ENCODE measurements around the gene TC2N.
A peak's percentile ranks its signal among the peaks of the same experiment; 100 is the strongest.
"Not testable (repeated sequence)": the region's sequence is repeated elsewhere in the genome, so short reads cannot be mapped to it uniquely, and the experiment has no call there.

Gene TC2N

DNA sequence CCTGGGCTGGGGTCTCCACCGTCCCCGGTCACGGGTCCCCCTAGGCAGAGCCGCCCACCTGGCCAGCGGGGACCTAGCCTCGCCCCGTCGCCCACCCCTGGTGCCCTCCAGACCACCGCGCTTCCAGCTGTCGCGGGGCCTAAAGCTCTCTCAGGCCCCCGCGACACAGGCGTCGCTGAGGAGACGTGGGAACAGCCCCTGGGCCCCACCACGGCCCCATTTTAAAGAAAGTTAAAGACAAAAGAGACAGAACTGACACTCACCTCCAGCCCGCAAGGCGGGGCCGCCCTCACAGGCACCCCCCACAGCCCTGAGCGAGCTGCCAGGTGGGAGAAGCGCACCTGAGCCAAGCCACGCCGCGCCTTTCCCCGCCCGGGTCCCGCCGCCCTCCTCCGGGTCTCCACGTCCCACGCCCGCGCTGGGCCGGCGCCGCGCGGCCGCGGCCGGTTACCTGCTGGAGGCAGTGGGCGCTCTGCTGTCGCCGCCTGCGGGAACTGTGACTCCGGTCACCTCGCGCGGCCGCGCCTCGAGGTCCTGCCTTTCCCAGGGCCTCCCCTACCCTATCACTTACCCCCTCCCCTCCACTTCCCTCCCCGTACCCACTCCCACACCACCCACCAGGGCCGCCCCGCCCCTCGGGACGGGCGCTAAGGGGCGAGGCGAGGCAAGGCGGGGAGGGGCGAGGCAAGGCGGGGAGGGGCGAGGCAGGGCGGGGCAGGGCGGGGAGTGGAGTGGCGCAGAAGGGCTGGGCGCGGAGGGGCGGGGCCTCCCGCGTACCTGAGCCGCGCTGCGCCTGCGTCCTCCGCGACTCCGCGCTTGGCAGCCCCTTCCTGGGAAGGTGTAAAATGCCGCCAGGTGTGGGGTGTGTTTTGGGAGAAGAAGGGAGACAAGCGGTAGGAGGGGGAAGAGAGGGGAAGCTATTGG is 31.2 kb downstream of the TC2N start:
- ATAC-seq (peak; percentile 95), DNase-seq (ENCODE audit: low spot score in 2 of 2) (peak; percentile 78 to 93)
- peak overlapping the region; percentile 84 for H3K4me3 Mint-ChIP-seq
- H3K4me1 Mint-ChIP-seq = peaks cover 46% of the 10 kb centered on the region
- H3K36me3 Mint-ChIP-seq = no peaks in the 10 kb centered on the region
- H3K27ac Mint-ChIP-seq = peak overlapping the region; percentile 85
- H3K9me3 Mint-ChIP-seq = no peaks in the 10 kb centered on the region

DNA sequence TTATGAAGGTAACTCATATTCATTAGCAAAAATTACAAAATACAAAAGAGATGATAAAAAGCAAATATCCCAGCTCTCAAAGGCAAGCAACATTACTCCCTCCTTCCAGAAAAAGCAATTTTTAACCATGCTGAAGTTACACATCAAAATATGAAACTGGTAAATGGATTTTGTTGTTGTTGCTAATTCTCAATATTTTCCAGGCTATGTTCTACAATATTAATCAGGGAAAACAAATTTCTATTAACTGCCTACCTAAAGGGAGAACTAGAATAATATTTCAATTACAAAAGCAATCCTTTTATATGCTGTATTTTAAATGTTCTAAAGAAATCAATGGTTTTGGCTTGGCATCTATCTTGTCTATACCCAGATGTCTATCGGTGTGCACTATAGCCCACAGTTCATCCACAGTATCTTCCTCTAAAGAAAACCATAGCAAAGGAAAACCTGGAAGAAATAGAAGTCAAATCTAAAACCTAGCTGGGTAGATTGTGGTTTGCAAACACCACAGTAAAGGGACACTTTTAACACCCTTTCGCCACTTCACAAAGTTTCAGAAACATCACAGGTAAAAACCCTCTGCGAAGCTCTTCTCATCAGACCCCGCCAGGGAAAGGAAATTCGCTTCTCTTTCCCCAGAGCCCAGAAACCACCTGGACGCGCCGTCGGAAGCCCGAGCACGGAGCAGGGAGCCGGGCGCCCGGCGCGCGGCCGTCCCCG is 32.0 kb downstream of the TC2N start:
- H3K27ac Mint-ChIP-seq = peak overlapping the region; percentile 85
- H3K4me1 Mint-ChIP-seq = peaks cover 44% of the 10 kb centered on the region
- H3K36me3 Mint-ChIP-seq = no peaks in the 10 kb centered on the region
- DNase-seq (ENCODE audit: low spot score in 2 of 2) = peak in 1 of 2 donors; percentile 65
- no peaks in the 10 kb centered on the region for H3K9me3 Mint-ChIP-seq
- no peak for ATAC-seq
- H3K4me3 Mint-ChIP-seq = peak overlapping the region; percentile 84

GRCh38 chr14:91834571-91834970 is 32.8 kb downstream of the TC2N start:
- H3K9me3 Mint-ChIP-seq = no peaks in the 10 kb centered on the region
- DNase-seq (ENCODE audit: low spot score in 2 of 2) (no peak), ATAC-seq (no peak)
- no peak overlapping the region for H3K27ac Mint-ChIP-seq
- H3K36me3 Mint-ChIP-seq = no peaks in the 10 kb centered on the region
- H3K4me3 Mint-ChIP-seq = peak overlapping the region; percentile 84
- H3K4me1 Mint-ChIP-seq = peaks cover 47% of the 10 kb centered on the region

DNA sequence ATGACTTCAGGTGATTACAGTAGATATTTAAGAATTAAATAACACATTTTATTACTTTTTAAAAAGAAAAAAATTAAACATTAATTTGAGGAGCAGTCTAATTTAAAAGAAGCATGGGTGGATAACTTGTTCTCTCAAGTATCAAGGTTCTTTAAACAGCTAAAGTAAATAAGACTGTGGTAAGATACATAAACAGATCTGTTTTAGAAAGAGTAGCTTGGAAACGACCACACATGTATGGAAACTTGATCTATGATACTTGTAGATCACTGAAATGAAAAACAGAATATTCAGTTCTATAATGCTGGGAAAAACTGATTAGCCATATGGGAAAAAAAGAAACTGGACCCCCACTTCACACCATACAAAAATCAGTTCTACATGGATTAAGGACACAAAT is 36.0 kb downstream of the TC2N start:
- peaks cover 57% of the 10 kb centered on the region for H3K4me1 Mint-ChIP-seq
- H3K9me3 Mint-ChIP-seq = peaks cover 3% of the 10 kb centered on the region
- no peaks in the 10 kb centered on the region for H3K36me3 Mint-ChIP-seq
- H3K27ac Mint-ChIP-seq = no peak overlapping the region
- DNase-seq (ENCODE audit: low spot score in 2 of 2) (no peak), ATAC-seq (no peak)
- no peak overlapping the region for H3K4me3 Mint-ChIP-seq

- Mint-ChIP-seq H3K36me3 (no peaks in the 10 kb centered on the region), H3K27ac (peak overlapping the region; percentile 6), H3K4me3 (peak overlapping the region; percentile 26), H3K9me3 (peaks cover 3% of the 10 kb centered on the region), H3K4me1 (peaks cover 57% of the 10 kb centered on the region)
- DNase-seq (ENCODE audit: low spot score in 2 of 2) = no peak
- peak; percentile 90 for ATAC-seq
Measured at GRCh38 chr14:91830777-91831176, 36.6 kb downstream of the TC2N start.

GRCh38 chr14:91829511-91829910 is 37.8 kb downstream of the TC2N start:
- ATAC-seq = no peak
- Mint-ChIP-seq H3K27ac (peak overlapping the region; percentile 43), H3K4me1 (peaks cover 53% of the 10 kb centered on the region), H3K36me3 (no peaks in the 10 kb centered on the region), H3K9me3 (peaks cover 3% of the 10 kb centered on the region), H3K4me3 (peak overlapping the region; percentile 26)
- no peak for DNase-seq (ENCODE audit: low spot score in 2 of 2)

- DNase-seq (ENCODE audit: low spot score in 2 of 2) (no peak), ATAC-seq (no peak)
- H3K9me3 Mint-ChIP-seq = peaks cover 3% of the 10 kb centered on the region
- peaks cover 44% of the 10 kb centered on the region for H3K4me1 Mint-ChIP-seq
- H3K27ac Mint-ChIP-seq = peak overlapping the region; percentile 20
- H3K36me3 Mint-ChIP-seq = no peaks in the 10 kb centered on the region
- H3K4me3 Mint-ChIP-seq = no peak overlapping the region
Measured at GRCh38 chr14:91827746-91828145, 39.6 kb downstream of the TC2N start.

DNA sequence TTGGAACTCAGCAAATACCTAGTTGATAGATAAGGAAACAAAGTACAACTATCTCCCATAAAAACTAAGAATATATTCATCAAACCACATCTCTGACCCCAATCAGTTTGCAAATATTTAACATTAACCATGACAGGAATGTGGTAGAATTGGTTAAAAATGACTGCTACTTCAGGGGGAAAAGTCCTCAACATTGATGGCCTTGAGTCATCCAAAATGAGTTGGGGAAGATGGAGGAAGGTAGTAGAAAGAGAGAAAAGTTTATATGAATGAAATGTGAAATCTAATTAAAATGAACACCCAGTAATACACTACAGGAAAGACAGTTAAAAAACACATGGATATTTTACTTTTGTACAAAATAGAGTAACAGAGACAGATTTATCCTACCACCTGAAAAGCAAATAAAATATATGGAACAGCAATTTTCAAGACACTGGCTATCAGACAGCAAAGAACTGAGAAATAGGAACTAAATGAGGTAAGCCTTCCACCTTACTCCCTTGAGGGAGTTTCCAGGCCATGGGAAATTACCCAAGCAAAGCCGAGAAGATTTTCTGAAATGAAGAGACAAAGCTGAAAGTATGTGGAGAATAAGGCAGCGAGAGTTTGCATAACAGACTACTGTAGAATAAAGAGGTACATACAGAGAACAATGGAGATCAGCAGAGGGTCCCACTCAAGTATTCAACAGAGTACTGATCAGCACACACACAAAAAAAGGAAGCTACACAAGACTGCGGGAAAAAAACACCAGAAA is 49.6 kb downstream of the TC2N start:
- Mint-ChIP-seq H3K4me3 (peak overlapping the region; percentile 59), H3K4me1 (peaks cover 43% of the 10 kb centered on the region)
- no peak for DNase-seq (ENCODE audit: low spot score in 2 of 2)

GRCh38 chr14:91814317-91814716 is 53.0 kb downstream of the TC2N start:
- peaks cover 44% of the 10 kb centered on the region for H3K36me3 Mint-ChIP-seq
- H3K4me1 Mint-ChIP-seq = peaks cover 49% of the 10 kb centered on the region

More for the DNA sequence above, 49.6 kb downstream of the TC2N start:
- Mint-ChIP-seq H3K36me3 (peaks cover 15% of the 10 kb centered on the region), H3K9me3 (peaks cover 7% of the 10 kb centered on the region), H3K27ac (peak overlapping the region; percentile 92)
- peak; percentile 91 for ATAC-seq

DNA sequence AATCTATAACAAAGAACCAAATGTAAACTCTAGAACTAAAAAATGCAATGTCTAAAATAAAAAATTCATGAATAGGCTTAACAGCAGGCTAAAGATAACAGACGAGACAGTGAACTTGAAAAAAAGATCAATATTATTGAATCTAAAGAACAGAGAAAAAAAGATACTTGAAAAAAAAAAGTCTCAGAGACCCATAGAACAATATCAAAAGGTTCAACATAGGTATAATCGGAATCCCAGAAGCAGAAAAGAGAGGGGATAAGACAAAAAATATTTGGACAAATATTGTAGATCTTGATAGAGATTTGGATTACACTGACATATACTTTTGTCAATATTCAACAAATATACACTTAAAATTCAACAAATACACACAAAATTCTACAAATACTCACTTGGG is 56.6 kb downstream of the TC2N start:
- Mint-ChIP-seq H3K4me1 (peaks cover 26% of the 10 kb centered on the region), H3K9me3 (peaks cover 20% of the 10 kb centered on the region), H3K36me3 (peaks cover 71% of the 10 kb centered on the region), H3K4me3 (no peak overlapping the region), H3K27ac (no peak overlapping the region)
- DNase-seq (ENCODE audit: low spot score in 2 of 2) = no peak
- ATAC-seq = no peak

More at GRCh38 chr14:91814317-91814716, 53.0 kb downstream of the TC2N start:
- H3K27ac Mint-ChIP-seq = peak overlapping the region; percentile 24
- ATAC-seq = no peak
- no peak for DNase-seq (ENCODE audit: low spot score in 2 of 2)
- peak overlapping the region; percentile 1 for H3K4me3 Mint-ChIP-seq
- peaks cover 4% of the 10 kb centered on the region for H3K9me3 Mint-ChIP-seq

DNA sequence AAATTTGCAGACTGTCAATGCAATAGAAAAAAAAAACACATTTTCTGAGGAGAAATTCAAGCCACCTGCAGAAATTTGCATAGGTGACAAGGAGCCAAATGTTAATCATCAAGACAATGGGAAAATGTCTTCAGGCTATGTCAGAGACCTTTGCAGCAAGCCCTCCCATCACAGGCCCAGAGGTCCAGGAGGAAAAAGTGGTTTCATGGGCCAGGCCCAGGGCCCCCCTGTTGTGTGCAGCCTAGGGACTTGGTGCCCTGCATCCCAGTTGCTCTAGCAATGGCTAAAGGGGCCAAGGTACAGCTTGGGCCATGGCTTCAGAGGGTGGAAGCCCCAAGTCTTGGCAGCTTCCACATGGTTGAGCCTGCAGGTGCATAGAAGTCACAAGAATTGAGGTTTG is 60.6 kb downstream of the TC2N start:
- DNase-seq (ENCODE audit: low spot score in 2 of 2) (no peak), ATAC-seq (no peak)
- Mint-ChIP-seq H3K36me3 (peaks cover 66% of the 10 kb centered on the region), H3K4me3 (no peak overlapping the region), H3K27ac (no peak overlapping the region), H3K4me1 (peaks cover 10% of the 10 kb centered on the region), H3K9me3 (peaks cover 20% of the 10 kb centered on the region)

DNA sequence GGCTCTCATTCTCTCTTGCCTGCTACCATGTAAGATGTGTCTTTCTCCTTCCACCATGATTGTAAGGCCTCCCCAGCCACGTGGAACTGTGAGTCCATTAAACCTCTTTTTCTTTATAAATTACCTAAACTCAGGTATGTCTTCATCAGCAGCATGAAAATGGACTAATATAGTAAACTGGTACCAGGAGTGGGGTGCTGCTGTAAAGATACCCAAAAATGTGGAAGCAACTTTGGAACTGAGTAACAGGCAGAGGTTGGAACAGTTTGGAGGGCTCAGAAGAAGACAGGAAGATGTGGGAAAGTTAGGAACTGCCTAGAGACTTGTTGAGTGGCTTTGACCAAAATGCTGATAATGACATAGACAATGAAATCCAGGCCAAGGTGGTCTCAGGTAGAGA is 61.2 kb downstream of the TC2N start:
- H3K27ac Mint-ChIP-seq; H3K4me3 Mint-ChIP-seq; ATAC-seq; DNase-seq (ENCODE audit: low spot score in 2 of 2): not testable (repeated sequence)
- Mint-ChIP-seq H3K9me3 (peaks cover 20% of the 10 kb centered on the region), H3K4me1 (peaks cover 16% of the 10 kb centered on the region), H3K36me3 (peaks cover 59% of the 10 kb centered on the region)

GRCh38 chr14:91805659-91806058 is 61.7 kb downstream of the TC2N start:
- H3K4me1 Mint-ChIP-seq = peaks cover 16% of the 10 kb centered on the region
- no peak overlapping the region for H3K4me3 Mint-ChIP-seq
- ATAC-seq (peak; percentile 49), DNase-seq (ENCODE audit: low spot score in 2 of 2) (no peak)
- H3K27ac Mint-ChIP-seq = no peak overlapping the region
- peaks cover 55% of the 10 kb centered on the region for H3K36me3 Mint-ChIP-seq
- H3K9me3 Mint-ChIP-seq = peaks cover 20% of the 10 kb centered on the region

DNA sequence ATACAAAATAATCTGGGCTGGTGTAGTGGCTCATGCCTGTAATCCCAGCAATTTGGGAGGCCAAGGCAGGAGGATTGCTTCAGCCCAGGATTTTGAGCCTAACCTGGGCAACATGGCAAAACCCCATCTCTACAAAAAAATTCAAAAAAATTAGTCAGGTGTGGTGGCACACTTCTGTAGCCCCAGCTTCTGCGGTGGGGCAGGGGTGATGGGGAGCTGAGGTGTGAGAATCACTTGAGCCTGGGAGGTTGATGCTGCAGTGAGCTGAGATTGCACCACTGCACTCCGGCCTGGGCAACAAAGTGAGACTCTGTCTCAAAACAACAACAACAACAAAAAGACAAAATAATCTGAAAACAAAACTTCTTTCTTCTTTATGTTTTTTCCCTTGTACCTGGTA is 66.0 kb downstream of the TC2N start:
- Mint-ChIP-seq H3K4me3 (no peak overlapping the region), H3K27ac (no peak overlapping the region), H3K9me3 (peaks cover 7% of the 10 kb centered on the region), H3K4me1 (peaks cover 11% of the 10 kb centered on the region), H3K36me3 (peaks cover 41% of the 10 kb centered on the region)
- ATAC-seq (peak; percentile 73), DNase-seq (ENCODE audit: low spot score in 2 of 2) (no peak)

Data from stimulated activated effector memory CD8-positive, alpha-beta T cell treated with anti-CD3 and anti-CD28 coated beads, Interleukin-12 subunit alpha, Interleukin-12 subunit beta, amount 100 ng/mL, for 72 hours (primary cell).